HG02588 (cell line): ENCODE data around the gene MBP.
A peak's percentile ranks its signal among the peaks of the same experiment; 100 is the strongest.

ENCODE experiments used
- ATAC-seq: cut with Tn5 transposase; IDR thresholded peaks from one replicate; pipeline ENCODE4 v1.9.1; 2021; ENCODE audit warnings: mild to moderate bottlenecking, moderate library complexity; ENCODE audit not compliant: unreplicated experiment

Gene MBP

GRCh38 chr18:77132369-77133050 lies at the start of gene MBP:
TSS of gene MBP (minus strand) at chr18:77132783. CDS start at chr18:77105261, 27,522 bp downstream.
- ATAC-seq, result peak; percentile 68

DNA sequence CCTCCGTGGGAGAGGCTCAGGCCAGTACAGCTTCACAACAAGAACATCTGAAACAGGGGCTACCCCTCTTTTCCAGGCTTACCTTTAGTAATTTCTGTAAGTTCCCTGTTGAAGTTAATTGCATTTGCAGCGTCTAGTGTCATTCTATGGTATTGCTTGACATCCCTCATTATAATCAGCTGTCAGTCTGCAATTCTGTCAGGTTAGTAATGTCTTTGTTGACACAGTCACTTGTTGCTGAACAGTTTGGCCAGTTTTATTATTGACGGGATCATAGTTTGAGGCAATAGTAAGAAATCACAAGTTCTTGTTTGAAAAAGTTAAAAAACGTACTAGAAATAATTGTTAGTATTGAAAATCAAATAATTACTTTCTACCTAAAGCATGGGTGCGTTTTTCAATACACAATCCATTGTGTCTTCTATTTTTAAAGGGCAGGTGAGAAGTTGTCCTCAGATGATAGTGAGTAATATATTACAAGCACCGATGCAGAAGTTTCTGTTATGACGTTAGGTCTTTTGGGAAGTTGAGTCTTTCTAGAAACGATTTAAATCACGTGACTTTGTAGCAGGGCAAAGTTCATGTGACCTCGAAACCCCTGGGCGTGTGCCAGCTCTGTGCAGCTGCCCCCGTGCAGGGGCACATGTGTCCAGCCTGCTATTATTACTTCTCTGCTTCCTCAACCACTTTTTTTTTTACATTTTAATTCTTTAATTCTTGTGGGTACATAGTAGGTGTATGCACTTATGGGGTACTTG lies 49.5 kb upstream of the MBP start:
- ATAC-seq, result no peak

- no peak for ATAC-seq
Measured at GRCh38 chr18:77178559-77178958, 46.0 kb upstream of the MBP start.

DNA sequence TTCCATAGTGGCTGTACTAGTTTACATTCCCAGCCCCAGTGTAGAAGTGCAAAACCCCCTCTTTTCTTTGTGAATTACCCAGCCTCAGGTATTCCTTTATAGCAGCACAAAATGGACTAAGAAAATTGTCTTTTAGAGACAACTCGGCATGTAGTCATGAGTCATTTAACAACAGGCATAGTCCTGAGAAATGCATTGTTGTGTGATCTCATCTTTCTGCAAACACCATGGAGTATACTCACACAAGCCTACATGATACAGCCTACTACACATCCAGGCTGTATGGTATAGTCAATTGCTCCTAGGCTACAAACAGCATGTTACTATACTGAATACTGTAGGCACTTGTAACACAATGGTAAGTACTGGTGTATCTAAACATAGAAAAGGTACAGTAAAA lies 44.4 kb upstream of the MBP start:
- no peak for ATAC-seq

- ATAC-seq, result no peak
Measured at GRCh38 chr18:77173275-77174030, 40.9 kb upstream of the MBP start.

DNA sequence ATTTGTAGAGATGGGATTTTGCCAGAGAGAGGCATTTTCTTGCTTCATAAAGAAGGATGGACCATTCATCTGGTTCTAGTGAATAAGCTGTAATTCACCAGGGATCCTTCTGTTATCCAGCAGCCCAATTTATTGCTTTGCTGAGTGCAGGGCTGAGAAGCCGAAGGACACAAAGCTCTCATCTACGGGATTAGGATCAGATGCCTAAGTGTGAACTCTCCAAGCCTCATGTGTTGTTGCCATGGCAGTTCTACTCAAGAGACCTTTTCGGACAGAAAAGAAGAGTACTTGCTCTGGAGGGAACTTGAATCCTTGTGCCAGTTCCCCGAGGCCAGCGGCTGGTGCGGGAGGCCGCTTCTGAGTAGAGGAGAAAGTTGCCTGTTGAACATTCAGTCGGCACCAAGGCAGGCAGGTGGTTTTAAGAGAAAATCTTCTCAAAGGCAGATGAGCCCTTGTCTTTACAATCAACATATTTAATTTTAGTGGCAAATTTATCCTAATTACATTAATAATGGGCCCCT lies 38.4 kb upstream of the MBP start:
- no peak for ATAC-seq

- no peak for ATAC-seq
Measured at GRCh38 chr18:77168811-77169311, 36.3 kb upstream of the MBP start.

DNA sequence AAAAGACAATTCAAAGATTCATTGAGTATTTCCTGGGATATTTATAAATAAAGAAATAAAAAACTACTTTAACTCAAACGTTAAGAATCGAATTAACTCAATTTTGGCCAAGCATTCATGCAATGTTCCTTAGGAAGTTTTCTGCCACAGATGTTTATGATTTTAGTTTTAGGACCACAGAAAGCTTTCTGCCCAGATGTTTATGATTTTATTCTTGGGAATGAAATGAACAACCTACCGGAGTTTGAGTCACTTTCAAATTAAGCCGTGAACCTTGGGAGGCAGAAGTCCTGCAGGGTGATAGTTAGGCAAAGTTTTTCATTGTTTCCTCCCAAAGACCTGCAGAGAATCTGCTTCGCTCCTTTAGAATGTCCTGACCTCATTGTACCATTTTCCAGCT lies 34.7 kb upstream of the MBP start:
- no peak for ATAC-seq

- no peak for ATAC-seq
Measured at GRCh38 chr18:77166523-77166922, 33.9 kb upstream of the MBP start.

- no peak for ATAC-seq
Measured at GRCh38 chr18:77165503-77166188, 33.1 kb upstream of the MBP start.

DNA sequence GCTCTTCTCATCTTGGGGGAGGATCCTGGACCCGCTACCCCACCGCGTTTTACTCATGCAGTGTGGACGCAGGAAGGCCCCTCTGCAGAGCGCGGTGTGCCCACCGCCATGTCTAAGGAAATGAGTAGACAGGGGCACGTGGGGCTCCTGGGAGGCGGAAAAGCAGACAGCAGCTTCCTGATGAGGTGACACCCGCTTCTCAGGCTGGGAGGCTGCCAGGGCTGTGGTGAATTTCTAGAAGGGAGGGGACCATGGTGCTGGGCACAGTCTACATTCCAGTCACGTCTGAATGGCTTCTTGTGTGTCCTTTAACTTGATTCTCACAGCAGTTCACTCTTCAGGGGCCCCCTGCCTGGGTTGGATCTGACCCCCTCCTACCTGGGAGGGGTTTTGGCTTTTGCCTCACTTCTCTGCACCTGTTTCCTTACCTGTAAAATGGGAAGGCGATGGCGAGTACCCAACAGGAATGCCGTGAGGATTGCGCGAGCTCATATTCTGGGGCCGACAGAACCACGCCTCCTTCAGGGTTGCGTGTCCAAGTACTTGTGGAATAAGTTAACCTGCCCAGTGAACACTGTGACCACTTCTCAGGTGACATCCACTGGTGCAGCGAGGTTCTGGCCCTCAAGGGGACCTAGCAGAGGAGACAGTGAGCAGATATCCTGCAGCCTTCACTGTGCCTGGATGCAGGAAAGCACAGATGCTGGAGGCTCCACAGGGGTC lies 32.3 kb upstream of the MBP start:
- no peak for ATAC-seq

- ATAC-seq, result no peak
Measured at GRCh38 chr18:77164026-77164425, 31.4 kb upstream of the MBP start.

DNA sequence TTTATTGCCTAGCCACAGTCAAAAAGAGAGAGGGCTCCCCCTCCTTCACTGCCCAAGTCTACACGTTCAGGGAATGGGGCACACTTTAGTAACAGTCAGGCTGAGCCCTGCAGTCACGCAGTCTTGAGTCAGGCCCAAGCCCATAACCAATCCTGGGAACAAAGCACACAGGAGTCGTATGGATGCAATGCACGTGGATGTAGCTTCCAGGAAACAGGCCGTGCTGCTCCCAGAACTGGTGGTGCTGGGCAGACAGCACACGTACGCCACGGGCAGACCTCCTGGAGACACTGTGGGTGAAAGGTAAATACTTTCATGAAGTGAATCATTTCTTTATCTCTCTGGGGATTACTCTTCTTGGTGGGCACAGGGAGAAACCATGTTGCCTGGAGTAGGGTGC lies 30.0 kb upstream of the MBP start:
- ATAC-seq, result no peak

DNA sequence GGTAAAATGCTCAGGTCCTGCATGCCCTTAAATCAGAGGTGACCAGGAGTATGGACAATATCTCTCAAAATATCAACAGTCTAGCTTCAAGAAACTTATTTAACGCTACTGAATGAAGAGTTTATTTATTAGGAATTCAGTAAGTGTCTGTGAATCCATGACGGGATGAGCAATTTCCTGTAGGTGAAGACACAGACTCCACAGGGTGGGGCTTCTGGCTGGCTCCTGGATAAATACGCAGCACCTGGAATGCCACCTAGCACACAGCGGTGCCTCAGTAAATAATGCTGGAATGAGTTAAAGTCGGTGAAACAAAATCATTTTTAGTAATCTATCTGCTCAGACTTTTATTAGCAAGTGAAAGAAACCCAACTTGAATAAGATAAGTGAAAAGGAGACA lies 29.4 kb upstream of the MBP start:
- ATAC-seq, result no peak

- ATAC-seq, result no peak
Measured at GRCh38 chr18:77161383-77161782, 28.8 kb upstream of the MBP start.

- no peak for ATAC-seq
Measured at GRCh38 chr18:77160515-77160914, 27.9 kb upstream of the MBP start.

DNA sequence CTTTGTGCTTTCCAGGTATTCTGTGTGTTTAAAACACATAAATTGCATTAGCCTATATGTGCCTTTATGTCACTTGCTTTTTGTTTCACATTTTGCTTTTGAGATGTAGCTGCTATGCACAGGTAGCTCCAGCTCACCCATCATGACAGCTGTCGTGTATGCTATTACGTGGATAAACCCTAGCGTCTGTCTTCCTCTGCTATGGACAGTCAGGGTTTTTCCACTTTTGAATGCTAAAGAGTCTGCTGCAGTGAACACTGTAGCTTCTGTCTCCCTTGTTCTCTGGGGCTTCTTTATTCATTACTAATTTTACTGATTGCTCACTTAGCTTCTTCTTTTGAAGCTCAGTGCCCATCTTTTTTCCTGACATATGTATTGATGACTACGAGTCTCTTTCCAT lies 24.7 kb upstream of the MBP start:
- peak; percentile 75 for ATAC-seq

- no peak for ATAC-seq
Measured at GRCh38 chr18:77155031-77155430, 22.4 kb upstream of the MBP start.

- no peak for ATAC-seq
Measured at GRCh38 chr18:77153404-77153803, 20.8 kb upstream of the MBP start.
